Spleen (tissue), 11 donors: Measurements from ENCODE around the gene LRRK1. TPM values are rescaled to one million over a fixed set of nuclear protein-coding genes. Genes with fewer than 3 reads are reported as not detected.

Experiments used
- DNase-seq: peaks from one replicate; pipeline ENCODE4 v3.0.0-alpha.2; 2020
- H3K27ac ChIP-seq, 8 donors: fragments of 200-600 bp; sonication (generic) in 7 of 8; 1 replicate in 4 of 8; 2 replicates in 4 of 8; pipeline versions ENCODE4 v1.5.0 to v1.8.0; 2016 to 2021; ENCODE audit warnings: inconsistent platforms in 4 of 8, mild to moderate bottlenecking in 4 of 8, moderate library complexity in 1 of 8
- H3K27me3 ChIP-seq, 7 donors: fragments of 200-600 bp; sonication (generic) in 6 of 7; replicated peaks in 1 of 7; 1 replicate in 4 of 7; 2 replicates in 3 of 7; pipeline versions ENCODE4 v1.5.0 to v1.8.0; 2016 to 2021; ENCODE audit warnings: inconsistent platforms in 3 of 7, mild to moderate bottlenecking in 1 of 7
- H3K36me3 ChIP-seq, 6 donors: fragments of 200-600 bp; sonication (generic) in 5 of 6; 1 replicate in 4 of 6; 2 replicates in 2 of 6; pipeline versions ENCODE4 v1.5.0 to v1.8.0; 2016 to 2021; ENCODE audit warnings: inconsistent platforms in 2 of 6
- H3K4me1 ChIP-seq, 6 donors: fragments of 200-600 bp; sonication (generic) in 5 of 6; 1 replicate in 3 of 6; 2 replicates in 3 of 6; pipeline versions ENCODE4 v1.5.0 to v1.8.0; 2016 to 2021; ENCODE audit warnings: inconsistent platforms in 3 of 6
- H3K4me3 ChIP-seq, 8 donors: fragments of 200-600 bp; sonication (generic) in 7 of 8; 1 replicate in 4 of 8; 2 replicates in 4 of 8; pipeline versions ENCODE4 v1.5.0 to v1.8.0; 2016 to 2021; ENCODE audit warnings: inconsistent platforms in 4 of 8, mild to moderate bottlenecking in 4 of 8, moderate library complexity in 2 of 8
- H3K9me3 ChIP-seq, 8 donors: fragments of 200-600 bp; sonication (generic) in 7 of 8; 1 replicate in 4 of 8; 2 replicates in 4 of 8; pipeline versions ENCODE4 v1.5.0 to v1.8.0; 2016 to 2021; ENCODE audit warnings: inconsistent platforms in 4 of 8
- POLR2A ChIP-seq, 3 donors: fragments of 450-650 bp; IDR thresholded peaks; one replicate each; pipeline ENCODE4 v1.5.1; 2017; ENCODE audit warnings: antibody characterized with exemption in 3 of 3, mild to moderate bottlenecking in 1 of 3
- POLR2AphosphoS5 ChIP-seq, 3 donors: sonication (generic); formaldehyde crosslinking; IDR thresholded peaks; one replicate each; pipeline ENCODE4 v1.5.1; 2017; ENCODE audit warnings: antibody characterized with exemption in 3 of 3
- WGBS, 5 donors: extraction: QIAGEN DNeasy Blood & Tissue Kit in 3 of 5; methylation state at CpG; one replicate each; pipeline versions ENCODE4 v1.1.5 to v1.1.7; 2013 to 2018; 5-methylcytosine and 5-hydroxymethylcytosine counted together
- intact Hi-C: fragments of 100-400 bp; cut with DNase I; formaldehyde crosslinking; loops from one replicate; pipeline ENCODE4 v1.15.0; 2023; ENCODE audit warnings: low total_unique reads
- polyA plus RNA-seq, 3 donors: library from polyadenylated mRNA; stranded (reverse); fragments of 200-250 nt; gene quantifications; one replicate each; pipeline ENCODE4 v1.2.1, GENCODE V29; 2013
- total RNA-seq, 7 donors: library from RNA; depleted of rRNA in 3 of 7; stranded (reverse); fragments of >200 nt in 3 of 7; fragmentation: NEBNext Ultra II Directional in 4 of 7; extraction: Animal tissue kit (Norgen Biotek cat#: 25700) in 4 of 7; gene quantifications; one replicate each; pipeline versions ENCODE4 v1.1.0 to v1.2.1, GENCODE V29; 2016 to 2021
- TF ChIP-seq, protein P1 (sequence below), 11 experiments: fragments of 200-600 bp in 7 of 11; fragments of 450-650 bp in 4 of 11; sonication (generic) in 4 of 11; IDR thresholded peaks in 8 of 11; conservative IDR thresholded peaks in 3 of 11; 1 replicate in 7 of 11; 2 replicates in 4 of 11; pipeline versions ENCODE4 v1.4.0 to v1.8.0; 2016 to 2021; ENCODE audit warnings: antibody characterized with exemption in 11 of 11, inconsistent platforms in 4 of 11, mild to moderate bottlenecking in 1 of 11
- donor health status: healthy with polysubstance abuse.
- donor health status: DM: no; HTN: no; CAD: no; lungs with moderate emphysema.
- donor health status: DM: no; HTN: no; CAD: no.
- donor health status: Bipolar disorder and iron deficiency.
- donor health status: healthy.
- donor health status: DM: no; HTN: no; CAD: no.
- donor health status: DM: yes; HTN: yes; CAD: no.

LRRK1 gene
- total and polyA plus RNA-seq, 10 donors, result 12.0 to 60.2 (median 48.8) TPM

DNA sequence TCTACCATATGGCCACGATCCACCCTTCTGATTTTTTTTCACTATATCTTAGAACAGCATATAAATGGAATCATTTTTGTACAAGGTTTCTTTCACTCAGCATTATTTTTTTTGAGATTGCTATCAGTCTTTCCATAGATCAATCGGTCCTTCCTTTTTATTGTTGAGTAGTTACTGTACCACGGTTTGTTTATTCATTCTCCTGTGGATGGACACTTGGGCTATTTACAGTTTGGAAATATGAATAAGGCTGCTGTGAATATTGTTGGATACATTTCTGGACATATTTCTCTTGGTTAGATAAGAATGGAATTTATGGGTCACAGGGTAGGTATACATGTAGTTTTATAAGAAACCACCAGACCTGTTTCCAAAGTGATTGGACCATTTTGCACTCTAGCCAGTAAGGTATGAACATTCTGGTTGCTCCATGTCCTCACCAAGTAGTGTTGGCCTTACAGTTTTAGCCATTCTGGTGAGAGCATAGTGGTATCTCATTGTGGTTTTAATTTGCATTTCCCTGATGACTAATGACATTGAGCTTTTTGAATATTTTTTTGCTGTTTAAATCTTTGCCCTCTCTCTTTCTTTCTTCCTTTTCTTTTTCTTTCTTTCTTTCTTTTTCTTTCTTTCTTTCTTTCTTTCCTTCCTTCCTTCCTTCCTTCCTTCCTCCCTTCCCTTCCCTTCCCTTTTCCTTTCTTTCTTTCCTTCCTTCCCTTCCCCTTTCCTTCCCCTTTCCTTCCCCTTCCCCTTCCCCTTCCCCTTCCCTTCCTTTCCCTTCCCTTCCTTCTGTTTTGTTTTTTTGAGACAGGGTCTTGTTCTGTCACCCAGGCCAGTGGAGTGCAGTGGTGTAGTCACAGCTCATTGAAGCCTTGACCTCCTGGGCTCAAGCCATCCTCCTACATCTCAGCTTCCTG is 49.2 kb downstream of the LRRK1 start:
- intact Hi-C loops, result no loop called here
- WGBS, 5 donors, result 88 to 93% (median 91%) methylated on average over 3 of the region's 3 CpGs
- TF ChIP-seq POLR2A (IDR thresholded peaks at IDR 0.05) (no peak), POLR2AphosphoS5 (IDR thresholded peaks at IDR 0.05) (no peak)
- TF ChIP-seq, protein P1, sequence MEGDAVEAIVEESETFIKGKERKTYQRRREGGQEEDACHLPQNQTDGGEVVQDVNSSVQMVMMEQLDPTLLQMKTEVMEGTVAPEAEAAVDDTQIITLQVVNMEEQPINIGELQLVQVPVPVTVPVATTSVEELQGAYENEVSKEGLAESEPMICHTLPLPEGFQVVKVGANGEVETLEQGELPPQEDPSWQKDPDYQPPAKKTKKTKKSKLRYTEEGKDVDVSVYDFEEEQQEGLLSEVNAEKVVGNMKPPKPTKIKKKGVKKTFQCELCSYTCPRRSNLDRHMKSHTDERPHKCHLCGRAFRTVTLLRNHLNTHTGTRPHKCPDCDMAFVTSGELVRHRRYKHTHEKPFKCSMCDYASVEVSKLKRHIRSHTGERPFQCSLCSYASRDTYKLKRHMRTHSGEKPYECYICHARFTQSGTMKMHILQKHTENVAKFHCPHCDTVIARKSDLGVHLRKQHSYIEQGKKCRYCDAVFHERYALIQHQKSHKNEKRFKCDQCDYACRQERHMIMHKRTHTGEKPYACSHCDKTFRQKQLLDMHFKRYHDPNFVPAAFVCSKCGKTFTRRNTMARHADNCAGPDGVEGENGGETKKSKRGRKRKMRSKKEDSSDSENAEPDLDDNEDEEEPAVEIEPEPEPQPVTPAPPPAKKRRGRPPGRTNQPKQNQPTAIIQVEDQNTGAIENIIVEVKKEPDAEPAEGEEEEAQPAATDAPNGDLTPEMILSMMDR (IDR thresholded peaks at IDR 0.05 in 8 of 11, conservative IDR thresholded peaks at IDR 0.05 in 3 of 11), result no peak

GRCh38 chr15:100972975-100973350 is 53.8 kb downstream of the LRRK1 start:
- Histone ChIP-seq H3K4me3 (peak overlapping the region in 7 of 8 donors; percentile 8 to 57 (median 25)), H3K9me3 (peaks cover 0 to 7% (median 0%) of the 10 kb centered on the region in 8 donors), H3K27me3 (peaks cover 0 to 37% (median 13%) of the 10 kb centered on the region in 7 donors), H3K27ac (no peak overlapping the region), H3K4me1 (peaks cover 3 to 15% (median 12%) of the 10 kb centered on the region in 6 donors), H3K36me3 (peaks cover 0 to 25% (median 0%) of the 10 kb centered on the region in 6 donors)
- 25 to 70% (median 34%) methylated on average over 11 to 36 of the region's 36 CpGs for WGBS, 5 donors
- TF ChIP-seq POLR2AphosphoS5 (IDR thresholded peaks at IDR 0.05), result peak in 1 of 3 donors; percentile 39
- TF ChIP-seq, protein P1 (IDR thresholded peaks at IDR 0.05 in 8 of 11, conservative IDR thresholded peaks at IDR 0.05 in 3 of 11), result no peak
- TF ChIP-seq POLR2A (IDR thresholded peaks at IDR 0.05), result no peak
- intact Hi-C loops, result no loop called here
- no peak for DNase-seq

More for the DNA sequence above, 49.2 kb downstream of the LRRK1 start:
- Histone ChIP-seq H3K27me3 (peaks cover 0 to 18% (median 7%) of the 10 kb centered on the region in 7 donors), H3K9me3 (peaks cover 0 to 7% (median 0%) of the 10 kb centered on the region in 8 donors), H3K27ac (no peak overlapping the region), H3K4me1 (peaks cover under 1 to 7% (median 5%) of the 10 kb centered on the region in 6 donors), H3K4me3 (no peak overlapping the region), H3K36me3 (peaks cover 0 to 25% (median 0%) of the 10 kb centered on the region in 6 donors)
- no peak for DNase-seq

DNA sequence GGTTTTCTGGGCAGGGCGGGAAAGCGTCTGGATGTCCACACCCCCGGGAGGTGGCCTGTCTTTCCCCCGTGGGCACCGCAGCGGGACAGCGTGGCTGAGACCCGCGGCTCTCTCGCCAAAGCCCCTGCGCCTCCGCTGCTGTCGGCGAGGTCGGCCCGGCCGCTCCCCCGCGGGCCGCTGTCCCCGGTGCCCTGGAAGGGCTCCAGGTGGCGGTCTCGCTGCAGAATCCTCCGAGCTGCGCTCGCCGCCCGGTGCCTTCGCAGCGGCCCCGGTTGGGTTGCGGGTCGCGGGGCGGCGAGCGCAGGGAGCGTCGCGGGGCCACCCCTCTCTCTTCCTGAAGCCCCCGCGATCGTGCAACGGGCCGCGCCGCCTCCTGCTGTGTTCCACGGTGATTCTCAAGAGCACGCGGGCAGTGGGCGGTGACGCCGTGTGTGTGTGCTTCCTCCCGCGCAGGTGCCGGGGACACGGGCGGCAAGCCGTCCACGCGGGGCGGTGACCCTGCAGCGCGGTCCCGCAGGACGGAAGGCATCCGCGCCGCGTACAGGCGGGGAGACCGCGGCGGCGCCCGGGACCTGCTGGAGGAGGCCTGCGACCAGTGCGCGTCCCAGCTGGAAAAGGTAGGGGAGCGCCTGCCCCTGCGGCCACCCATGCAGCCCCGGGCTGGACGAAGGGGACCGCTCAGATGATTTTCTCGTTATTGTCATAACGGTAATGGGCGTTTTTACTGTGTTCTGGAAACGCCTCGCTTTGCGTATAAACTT is 54.4 kb downstream of the LRRK1 start:
- intact Hi-C loops, result no loop called here
- Histone ChIP-seq H3K27me3 (peaks cover 0 to 37% (median 13%) of the 10 kb centered on the region in 7 donors), H3K36me3 (peaks cover 0 to 25% (median 0%) of the 10 kb centered on the region in 6 donors), H3K9me3 (peaks cover 0 to 7% (median 0%) of the 10 kb centered on the region in 8 donors), H3K27ac (no peak overlapping the region), H3K4me3 (peak overlapping the region in 7 of 8 donors; percentile 8 to 57 (median 25)), H3K4me1 (peaks cover 3 to 15% (median 12%) of the 10 kb centered on the region in 6 donors)
- WGBS, 5 donors, result 12 to 39% (median 18%) methylated on average over 45 to 90 of the region's 90 CpGs
- DNase-seq, result no peak
- TF ChIP-seq POLR2AphosphoS5 (IDR thresholded peaks at IDR 0.05) (peak in 1 of 3 donors; percentile 37), POLR2A (IDR thresholded peaks at IDR 0.05) (no peak)

- peaks cover 0 to 37% (median 13%) of the 10 kb centered on the region in 7 donors for H3K27me3 ChIP-seq
- no peak for TF ChIP-seq POLR2A (IDR thresholded peaks at IDR 0.05)
- TF ChIP-seq, protein P1 (IDR thresholded peaks at IDR 0.05 in 8 of 11, conservative IDR thresholded peaks at IDR 0.05 in 3 of 11), result no peak
- no peak overlapping the region for H3K27ac ChIP-seq
- no peak overlapping the region for H3K4me3 ChIP-seq
- peaks cover 0 to 18% (median 0%) of the 10 kb centered on the region in 6 donors for H3K36me3 ChIP-seq
- 83 to 92% (median 87%) methylated on average over 4 of the region's 4 CpGs for WGBS, 5 donors
- no peak for DNase-seq
- H3K4me1 ChIP-seq, result peaks cover 3 to 15% (median 12%) of the 10 kb centered on the region in 6 donors
- intact Hi-C loops, result no loop called here
- H3K9me3 ChIP-seq, result peaks cover 0 to under 1% (median 0%) of the 10 kb centered on the region in 8 donors
These were observed 55.9 kb downstream of the LRRK1 start for GRCh38 chr15:100975043-100975442.
